B cell (primary cell): ENCODE results near the gene GPR148.

Experiments used
- EZH2 ChIP-seq: IDR thresholded peaks from 2 replicates; pipeline ENCODE4 v1.6.1; 2012; ENCODE audit warnings: borderline replicate concordance, low read depth, mild to moderate bottlenecking, moderate library complexity, low read length; ENCODE audit not compliant: insufficient read depth, poor library complexity, severe bottlenecking
- TF ChIP-seq, protein P1 (sequence below): fragments of 200-600 bp; IDR thresholded peaks from one replicate; pipeline ENCODE4 v1.8.0; 2022; ENCODE audit warnings: antibody characterized with exemption, mild to moderate bottlenecking

DNA sequence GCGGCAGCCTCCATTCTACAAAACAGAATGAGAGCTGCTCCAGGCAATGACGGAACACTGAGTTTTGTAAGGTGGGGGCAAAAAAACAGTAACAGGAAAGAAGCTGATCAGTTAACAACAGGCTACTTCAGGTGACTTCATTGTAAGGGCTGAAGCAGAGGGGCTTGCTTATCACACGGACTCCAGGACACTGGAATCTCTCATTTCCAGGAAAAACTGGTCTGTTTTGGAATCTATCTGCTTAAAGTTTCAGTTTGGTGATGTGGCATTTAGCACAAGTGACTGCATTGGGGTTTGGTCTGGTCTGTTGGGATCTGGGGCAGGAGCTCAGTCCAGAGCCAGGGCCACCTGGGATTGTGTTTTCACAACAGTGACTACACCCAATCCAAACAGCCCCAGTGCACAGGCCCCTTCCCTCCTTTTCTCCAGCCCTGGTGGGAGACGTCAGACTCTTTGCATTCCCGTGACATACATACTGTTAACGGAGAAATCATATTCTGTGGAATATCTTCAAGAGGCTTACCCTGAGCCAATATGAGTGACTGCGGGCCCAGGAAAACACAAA, 40.6 kb downstream of the GPR148 start:
- TF ChIP-seq, protein P1, sequence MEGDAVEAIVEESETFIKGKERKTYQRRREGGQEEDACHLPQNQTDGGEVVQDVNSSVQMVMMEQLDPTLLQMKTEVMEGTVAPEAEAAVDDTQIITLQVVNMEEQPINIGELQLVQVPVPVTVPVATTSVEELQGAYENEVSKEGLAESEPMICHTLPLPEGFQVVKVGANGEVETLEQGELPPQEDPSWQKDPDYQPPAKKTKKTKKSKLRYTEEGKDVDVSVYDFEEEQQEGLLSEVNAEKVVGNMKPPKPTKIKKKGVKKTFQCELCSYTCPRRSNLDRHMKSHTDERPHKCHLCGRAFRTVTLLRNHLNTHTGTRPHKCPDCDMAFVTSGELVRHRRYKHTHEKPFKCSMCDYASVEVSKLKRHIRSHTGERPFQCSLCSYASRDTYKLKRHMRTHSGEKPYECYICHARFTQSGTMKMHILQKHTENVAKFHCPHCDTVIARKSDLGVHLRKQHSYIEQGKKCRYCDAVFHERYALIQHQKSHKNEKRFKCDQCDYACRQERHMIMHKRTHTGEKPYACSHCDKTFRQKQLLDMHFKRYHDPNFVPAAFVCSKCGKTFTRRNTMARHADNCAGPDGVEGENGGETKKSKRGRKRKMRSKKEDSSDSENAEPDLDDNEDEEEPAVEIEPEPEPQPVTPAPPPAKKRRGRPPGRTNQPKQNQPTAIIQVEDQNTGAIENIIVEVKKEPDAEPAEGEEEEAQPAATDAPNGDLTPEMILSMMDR = no peak
- no peak for TF ChIP-seq EZH2
